Measurements from ENCODE around the gene PBRM1. TPM values are rescaled to one million over a fixed set of nuclear protein-coding genes. Genes with fewer than 3 reads are reported as not detected.

PBRM1 gene
- total RNA-seq, 1 donor from 2014 or later, result 78.3 TPM

GRCh38 chr3:52596658-52597265 lies 89.0 kb downstream of the PBRM1 start:
- H3K27me3 Mint-ChIP-seq (ENCODE audit: unreplicated experiment), result no peaks in the 10 kb centered on the region
- H3K27ac Mint-ChIP-seq (ENCODE audit: unreplicated experiment), result no peak overlapping the region
- H3K9me3 Mint-ChIP-seq (ENCODE audit: unreplicated experiment), result peaks cover 12% of the 10 kb centered on the region
- H3K36me3 Mint-ChIP-seq (ENCODE audit: unreplicated experiment), result peaks cover 59% of the 10 kb centered on the region
- no peaks in the 10 kb centered on the region for H3K4me1 Mint-ChIP-seq (ENCODE audit: unreplicated experiment)
- no peak for TF ChIP-seq CTCF (IDR thresholded peaks at IDR 0.05)
- DNase-seq (ENCODE audit: extremely low spot score, unreplicated experiment), result no peak
- H3K4me3 Mint-ChIP-seq (ENCODE audit: unreplicated experiment), result no peak overlapping the region

- H3K4me1 Mint-ChIP-seq (ENCODE audit: unreplicated experiment), result no peaks in the 10 kb centered on the region
- H3K27me3 Mint-ChIP-seq (ENCODE audit: unreplicated experiment), result no peaks in the 10 kb centered on the region
- peaks cover 4% of the 10 kb centered on the region for H3K9me3 Mint-ChIP-seq (ENCODE audit: unreplicated experiment)
- no peak overlapping the region for H3K4me3 Mint-ChIP-seq (ENCODE audit: unreplicated experiment)
- H3K27ac Mint-ChIP-seq (ENCODE audit: unreplicated experiment), result peak overlapping the region; percentile 7
- H3K36me3 Mint-ChIP-seq (ENCODE audit: unreplicated experiment), result peaks cover 45% of the 10 kb centered on the region
- TF ChIP-seq CTCF (IDR thresholded peaks at IDR 0.05), result no peak
- no peak for DNase-seq (ENCODE audit: extremely low spot score, unreplicated experiment)
These were observed 92.6 kb downstream of the PBRM1 start for GRCh38 chr3:52593103-52593502.

DNA sequence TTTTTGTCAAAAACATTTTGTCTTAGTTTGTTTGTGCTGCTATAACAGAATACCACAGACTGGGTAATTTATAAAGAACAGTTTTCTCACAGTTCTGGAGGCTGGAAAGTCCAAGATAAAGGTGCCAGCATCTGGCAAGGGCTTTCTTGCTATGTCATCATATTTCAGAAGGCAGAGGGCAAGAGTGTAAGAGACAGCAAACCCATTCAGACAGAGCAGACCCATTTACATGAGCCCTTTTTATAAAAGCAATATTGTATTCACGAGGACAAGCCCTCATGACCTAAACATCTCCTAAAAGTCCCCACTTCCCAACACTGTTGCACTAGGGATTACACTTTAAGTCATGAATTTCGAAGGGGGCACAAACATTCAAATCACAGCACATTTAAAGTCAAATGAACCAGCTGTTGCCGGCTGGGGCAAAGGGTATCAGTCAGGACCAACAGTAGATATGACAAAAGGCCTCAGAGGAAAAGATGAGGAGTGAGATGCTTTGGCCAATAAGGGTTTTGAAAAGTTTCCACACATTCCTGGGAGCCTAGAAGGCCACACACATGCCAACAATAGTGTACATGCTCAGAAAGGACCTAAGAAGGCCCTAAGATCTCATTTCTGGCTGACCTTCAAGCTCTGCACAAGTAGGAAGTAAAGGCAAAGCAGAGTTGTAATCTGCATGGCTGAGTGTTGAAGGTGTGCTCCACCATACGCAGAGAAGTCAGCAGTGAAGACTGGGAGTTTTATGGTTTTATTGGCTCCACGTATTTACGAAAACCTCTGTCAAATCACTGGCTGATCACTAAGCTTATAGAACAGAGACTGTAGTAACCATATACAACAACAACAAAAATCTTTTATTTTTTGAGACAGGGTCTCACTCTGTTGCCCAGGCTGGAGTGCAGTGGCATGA lies 111.4 kb downstream of the PBRM1 start:
- Mint-ChIP-seq H3K4me1 (ENCODE audit: unreplicated experiment) (no peaks in the 10 kb centered on the region), H3K36me3 (ENCODE audit: unreplicated experiment) (peaks cover 53% of the 10 kb centered on the region), H3K9me3 (ENCODE audit: unreplicated experiment) (no peaks in the 10 kb centered on the region), H3K27me3 (ENCODE audit: unreplicated experiment) (no peaks in the 10 kb centered on the region), H3K27ac (ENCODE audit: unreplicated experiment) (no peak overlapping the region), H3K4me3 (ENCODE audit: unreplicated experiment) (no peak overlapping the region)
- no peak for TF ChIP-seq CTCF (IDR thresholded peaks at IDR 0.05)
- no peak for DNase-seq (ENCODE audit: extremely low spot score, unreplicated experiment)

- Mint-ChIP-seq H3K4me3 (ENCODE audit: unreplicated experiment) (no peak overlapping the region), H3K36me3 (ENCODE audit: unreplicated experiment) (peaks cover 42% of the 10 kb centered on the region), H3K27ac (ENCODE audit: unreplicated experiment) (no peak overlapping the region), H3K27me3 (ENCODE audit: unreplicated experiment) (no peaks in the 10 kb centered on the region), H3K4me1 (ENCODE audit: unreplicated experiment) (no peaks in the 10 kb centered on the region), H3K9me3 (ENCODE audit: unreplicated experiment) (no peaks in the 10 kb centered on the region)
- TF ChIP-seq CTCF (IDR thresholded peaks at IDR 0.05), result no peak
- no peak for DNase-seq (ENCODE audit: extremely low spot score, unreplicated experiment)
These were observed 113.5 kb downstream of the PBRM1 start for GRCh38 chr3:52572221-52572620.

- Mint-ChIP-seq H3K27me3 (ENCODE audit: unreplicated experiment) (no peaks in the 10 kb centered on the region), H3K27ac (ENCODE audit: unreplicated experiment) (peak overlapping the region; percentile 7), H3K4me3 (ENCODE audit: unreplicated experiment) (no peak overlapping the region), H3K9me3 (ENCODE audit: unreplicated experiment) (no peaks in the 10 kb centered on the region), H3K36me3 (ENCODE audit: unreplicated experiment) (peaks cover 36% of the 10 kb centered on the region), H3K4me1 (ENCODE audit: unreplicated experiment) (no peaks in the 10 kb centered on the region)
- TF ChIP-seq CTCF (IDR thresholded peaks at IDR 0.05), result no peak
- DNase-seq (ENCODE audit: extremely low spot score, unreplicated experiment), result no peak
These were observed 115.6 kb downstream of the PBRM1 start for GRCh38 chr3:52570076-52570475.
